Suppressor macrophage treated with lipopolysaccharide for 4 hours (primary cell): ENCODE measurements around the gene GARRE1.
"Not testable (repeated sequence)": the region's sequence is repeated elsewhere in the genome, so short reads cannot be mapped to it uniquely, and the experiment has no call there.

Experiments
- DNase-seq: peaks from one replicate; pipeline ENCODE4 v3.0.0-alpha.2; 2020

The GARRE1 gene, protein sequence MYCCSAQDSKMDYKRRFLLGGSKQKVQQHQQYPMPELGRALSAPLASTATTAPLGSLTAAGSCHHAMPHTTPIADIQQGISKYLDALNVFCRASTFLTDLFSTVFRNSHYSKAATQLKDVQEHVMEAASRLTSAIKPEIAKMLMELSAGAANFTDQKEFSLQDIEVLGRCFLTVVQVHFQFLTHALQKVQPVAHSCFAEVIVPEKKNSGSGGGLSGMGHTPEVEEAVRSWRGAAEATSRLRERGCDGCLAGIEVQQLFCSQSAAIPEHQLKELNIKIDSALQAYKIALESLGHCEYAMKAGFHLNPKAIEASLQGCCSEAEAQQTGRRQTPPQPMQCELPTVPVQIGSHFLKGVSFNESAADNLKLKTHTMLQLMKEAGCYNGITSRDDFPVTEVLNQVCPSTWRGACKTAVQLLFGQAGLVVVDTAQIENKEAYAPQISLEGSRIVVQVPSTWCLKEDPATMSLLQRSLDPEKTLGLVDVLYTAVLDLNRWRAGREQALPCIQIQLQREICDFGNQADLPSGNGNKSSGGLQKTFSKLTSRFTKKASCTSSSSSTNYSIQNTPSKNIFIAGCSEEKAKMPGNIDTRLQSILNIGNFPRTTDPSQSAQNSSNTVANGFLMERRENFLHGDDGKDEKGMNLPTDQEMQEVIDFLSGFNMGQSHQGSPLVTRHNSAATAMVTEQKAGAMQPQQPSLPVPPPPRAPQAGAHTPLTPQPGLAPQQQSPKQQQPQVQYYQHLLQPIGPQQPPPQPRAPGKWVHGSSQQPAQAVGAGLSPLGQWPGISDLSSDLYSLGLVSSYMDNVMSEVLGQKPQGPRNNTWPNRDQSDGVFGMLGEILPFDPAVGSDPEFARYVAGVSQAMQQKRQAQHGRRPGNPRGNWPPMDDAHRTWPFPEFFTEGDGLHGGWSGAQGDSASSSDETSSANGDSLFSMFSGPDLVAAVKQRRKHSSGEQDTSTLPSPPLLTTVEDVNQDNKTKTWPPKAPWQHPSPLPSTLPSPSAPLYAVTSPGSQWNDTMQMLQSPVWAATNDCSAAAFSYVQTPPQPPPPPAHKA (N-terminal part only)

DNA sequence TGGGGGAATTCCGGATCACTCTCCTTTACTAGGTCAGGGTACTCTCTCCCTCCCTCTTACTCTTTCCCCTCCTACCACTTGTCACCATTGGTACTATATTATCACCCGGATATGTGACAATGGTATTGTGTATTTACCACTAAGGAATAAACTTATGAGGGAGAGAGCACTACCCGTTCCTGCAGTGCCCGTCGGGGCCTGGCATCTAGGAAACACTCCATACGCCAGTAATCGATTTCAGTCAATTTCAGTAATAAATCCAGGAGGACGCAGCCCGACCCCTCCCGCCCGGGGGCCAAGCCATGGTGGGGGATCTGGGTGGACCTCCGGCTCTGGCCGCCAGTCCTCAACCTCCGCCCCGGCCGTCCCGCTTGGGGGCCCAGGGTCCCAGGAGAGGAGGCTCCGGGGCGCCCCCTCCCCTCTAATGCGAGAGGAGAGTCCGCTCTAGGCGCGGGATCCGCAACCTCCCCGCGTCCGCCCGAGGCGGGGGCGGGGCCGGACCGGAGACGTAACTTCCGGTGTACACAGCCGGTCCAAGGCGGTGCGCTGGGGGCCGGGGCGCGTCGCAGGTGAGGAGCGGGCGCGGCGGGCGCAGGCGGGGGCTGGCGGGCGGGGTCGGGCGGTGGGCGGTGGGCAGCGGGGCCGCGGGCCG lies at the start of gene GARRE1:
GARRE1 (plus strand) TSS at position 509 of the 652 bp plus-strand sequence. CDS start 45,920 bp downstream, outside the sequence.
- DNase-seq = peak; percentile 75

DNA sequence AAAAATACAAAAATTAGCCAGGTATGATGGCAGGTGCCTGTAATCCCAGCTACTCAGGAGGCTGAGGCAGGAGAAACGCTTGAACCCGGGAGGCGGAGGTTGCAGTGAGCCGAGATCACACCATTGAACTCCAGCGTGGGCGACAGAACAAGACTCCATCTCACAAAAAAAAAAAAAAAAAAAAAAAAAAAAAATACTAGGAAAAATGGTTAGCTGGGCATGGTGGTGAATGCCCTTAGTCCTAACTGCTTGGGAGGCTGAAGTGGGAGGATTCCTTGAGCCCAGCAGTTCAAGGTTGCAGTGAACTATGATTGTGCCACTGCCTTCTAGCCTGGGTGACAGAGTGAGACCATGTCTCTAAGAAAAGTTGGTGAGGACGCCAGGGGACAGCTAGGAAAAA lies 49.0 kb upstream of the GARRE1 start:
- DNase-seq = not testable (repeated sequence)

DNA sequence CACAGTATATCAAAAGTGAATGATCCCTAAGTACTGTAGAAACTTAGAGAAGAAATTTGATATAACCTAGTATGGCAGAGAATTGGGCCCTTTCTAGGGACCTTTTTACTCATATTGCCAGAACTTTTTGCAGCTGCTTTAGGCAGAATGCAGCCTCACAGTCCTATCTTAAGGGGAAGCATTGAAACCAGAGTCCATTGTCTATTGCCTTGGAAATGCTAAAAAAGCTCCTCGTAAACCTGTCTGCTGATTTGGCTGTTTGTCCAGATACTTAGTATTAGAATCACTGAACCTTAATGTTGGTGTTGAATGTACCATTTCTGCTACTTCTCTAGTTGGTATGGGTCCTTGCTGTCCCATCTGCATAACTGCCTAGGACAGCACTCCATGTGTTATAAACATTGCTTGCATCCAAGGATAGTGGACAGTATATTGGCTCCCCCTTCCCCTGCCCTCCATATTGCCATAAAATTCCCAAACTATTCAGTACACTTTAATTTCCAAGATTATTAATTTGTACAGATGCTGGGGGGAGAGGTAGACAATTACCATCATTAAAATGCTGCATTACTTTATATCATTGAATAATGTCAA lies 46.0 kb upstream of the GARRE1 start:
- DNase-seq = no peak

DNA sequence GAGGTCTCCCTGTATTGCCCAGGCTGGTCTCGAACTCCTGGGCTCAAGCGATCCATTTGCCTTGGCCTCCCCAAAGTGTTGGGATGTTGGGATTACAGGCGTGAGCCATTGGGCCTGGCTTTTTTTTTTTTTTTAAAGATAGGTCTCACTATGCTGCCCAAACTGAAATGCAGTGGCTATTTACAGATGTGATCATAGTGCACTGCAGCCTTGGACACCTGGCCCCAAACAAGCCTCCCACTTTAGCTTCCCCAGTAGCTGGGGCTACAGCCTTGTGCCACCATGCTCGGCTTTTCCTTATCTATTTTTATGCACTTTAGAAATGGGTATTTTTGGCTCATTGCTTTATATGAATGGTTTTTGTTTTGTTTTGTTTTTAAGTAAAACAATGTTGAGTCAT lies 44.6 kb upstream of the GARRE1 start:
- no peak for DNase-seq

DNA sequence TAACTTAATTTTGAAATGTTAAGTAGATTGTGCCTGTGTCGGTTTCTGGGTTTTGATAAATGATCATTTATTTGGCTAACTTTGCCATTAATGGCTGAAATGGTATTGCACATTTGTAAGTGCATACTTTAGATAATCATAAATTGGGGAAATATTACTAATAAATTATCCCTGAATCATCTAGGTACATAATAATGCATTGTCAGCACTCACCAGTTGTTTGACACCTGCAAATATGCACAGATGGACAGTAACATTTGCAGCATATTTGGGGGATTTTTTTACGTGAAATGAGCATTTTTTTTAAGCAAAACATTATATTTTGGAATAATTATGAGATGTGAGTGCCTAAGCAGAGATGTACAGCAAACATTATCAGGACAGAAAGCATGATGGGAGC lies 41.1 kb upstream of the GARRE1 start:
- no peak for DNase-seq

DNA sequence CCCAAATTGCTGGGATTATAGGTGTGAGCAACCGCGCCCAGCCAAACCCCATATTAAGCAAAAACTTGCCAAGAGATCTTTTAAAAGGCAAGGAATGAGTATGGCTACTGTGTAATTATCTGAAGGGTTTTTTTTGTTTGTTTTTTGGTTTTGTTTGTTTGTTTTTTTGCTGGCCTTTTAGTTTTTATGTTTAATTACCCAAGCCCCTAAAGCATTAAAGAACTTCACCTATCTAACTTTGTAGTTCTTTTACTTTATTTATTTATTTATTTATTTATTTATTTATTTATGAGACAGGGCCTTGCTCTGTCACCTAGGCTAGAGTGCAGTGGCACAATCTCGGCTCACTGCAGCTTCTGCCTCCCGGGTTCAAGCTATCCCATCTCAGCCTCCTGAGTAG lies 40.3 kb upstream of the GARRE1 start:
- DNase-seq = no peak

DNA sequence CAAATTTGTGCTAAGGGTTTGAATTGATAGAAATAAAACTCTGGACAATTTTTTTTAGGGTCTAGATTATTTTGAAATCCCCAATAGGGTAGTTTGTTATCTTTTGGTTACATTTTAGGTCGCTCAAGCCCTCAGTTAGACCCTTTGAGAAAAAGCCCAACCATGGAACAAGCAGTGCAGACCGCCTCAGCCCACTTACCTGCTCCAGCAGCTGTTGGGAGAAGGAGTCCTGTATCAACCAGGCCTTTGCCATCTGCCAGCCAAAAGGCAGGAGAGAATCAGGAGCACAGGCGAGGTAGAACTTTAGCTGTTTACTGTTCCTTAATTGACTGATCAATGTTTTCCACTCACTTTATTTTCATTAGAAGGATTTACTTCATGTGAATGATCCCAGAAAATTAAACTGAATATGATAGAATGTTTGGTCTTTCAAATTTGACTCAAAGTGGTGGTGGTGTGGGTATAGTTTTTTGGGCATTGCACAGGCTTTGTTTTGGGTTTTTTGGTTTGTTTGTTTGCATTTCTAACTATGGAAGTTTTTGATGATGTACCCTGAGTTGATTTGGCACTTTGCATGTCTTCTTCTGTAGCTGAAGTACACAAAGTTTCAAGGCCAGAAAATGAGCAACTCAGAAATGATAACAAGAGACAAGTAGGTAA lies 39.2 kb upstream of the GARRE1 start:
- no peak for DNase-seq

DNA sequence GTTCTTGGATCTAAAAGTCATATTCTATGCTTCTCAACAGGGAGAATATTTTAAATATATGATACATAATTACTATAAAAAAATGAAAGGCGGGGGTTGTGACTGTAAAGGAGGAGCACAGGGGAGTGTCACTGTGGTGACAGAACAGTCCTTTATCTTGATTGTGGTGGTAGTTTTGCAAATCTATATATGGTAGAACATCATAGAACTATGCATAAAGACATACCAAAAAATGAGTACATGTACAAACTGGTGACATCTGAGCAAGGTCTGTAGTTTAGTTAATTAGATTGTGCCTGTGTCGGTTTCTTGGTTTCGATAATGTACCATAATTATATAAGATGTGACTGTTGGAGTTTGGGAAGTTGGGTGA lies 38.7 kb upstream of the GARRE1 start:
- no peak for DNase-seq

DNA sequence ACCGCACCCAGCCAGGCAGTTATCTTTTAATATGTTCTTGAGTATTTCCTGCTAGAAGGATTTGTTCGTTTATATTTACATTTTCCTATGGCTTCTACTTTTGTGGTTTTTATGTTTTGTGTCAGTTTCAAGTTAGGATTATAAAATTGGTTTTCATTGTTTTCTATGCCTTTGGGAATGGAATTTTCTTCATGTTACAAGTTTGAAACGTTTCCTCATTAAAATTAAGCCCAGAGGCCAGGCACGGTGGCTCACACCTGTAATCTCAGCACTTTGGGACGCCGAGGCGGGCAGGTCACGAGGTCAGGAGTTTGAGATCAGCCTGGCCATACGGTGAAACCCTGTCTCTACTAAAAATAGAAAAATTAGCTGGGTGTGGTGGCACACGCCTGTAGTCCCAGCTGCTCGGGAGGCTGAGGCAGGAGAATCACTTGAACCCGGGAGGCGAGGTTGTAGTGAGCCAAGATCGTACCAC lies 37.6 kb upstream of the GARRE1 start:
- not testable (repeated sequence) for DNase-seq

DNA sequence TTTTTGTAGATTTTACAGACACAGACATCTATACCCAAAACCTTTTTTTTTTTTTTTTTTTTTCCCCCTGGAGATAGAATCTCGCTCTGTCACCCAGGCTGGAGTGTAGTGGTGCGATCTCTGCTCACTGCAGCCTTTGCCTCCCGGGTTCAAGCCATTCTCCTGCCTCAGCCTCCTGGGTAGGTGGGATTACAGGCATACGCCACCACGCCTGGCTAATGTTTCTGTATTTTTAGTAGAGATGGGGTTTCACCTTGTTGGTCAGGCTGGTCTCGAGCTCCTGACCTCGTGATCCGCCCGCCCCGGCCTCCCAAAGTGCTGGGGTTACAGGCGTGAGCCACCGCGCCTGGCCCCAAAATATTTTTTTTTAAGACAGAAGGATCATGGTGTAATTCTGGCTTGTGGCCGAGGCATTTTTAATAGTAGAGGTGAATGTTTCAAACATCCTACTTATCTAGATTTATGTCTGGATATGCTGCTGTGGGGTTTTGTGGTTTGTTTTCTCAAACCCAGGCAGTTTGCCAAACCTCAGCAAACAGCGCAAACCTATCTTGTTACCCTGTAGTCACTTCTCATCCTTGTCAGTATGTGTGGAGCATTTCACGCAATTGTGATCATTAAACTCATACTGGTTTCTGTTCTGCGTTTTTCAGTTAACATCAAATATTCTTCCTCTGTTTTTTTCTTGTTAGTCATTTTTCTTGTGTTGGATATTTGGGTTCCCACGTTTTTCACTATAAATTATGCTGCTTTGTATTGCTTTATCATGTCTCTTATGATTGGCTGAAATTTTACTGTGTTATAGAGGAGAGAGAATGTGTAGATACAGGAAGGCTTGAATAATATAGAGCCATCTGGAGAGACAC lies 36.2 kb upstream of the GARRE1 start:
- peak; percentile 29 for DNase-seq

DNA sequence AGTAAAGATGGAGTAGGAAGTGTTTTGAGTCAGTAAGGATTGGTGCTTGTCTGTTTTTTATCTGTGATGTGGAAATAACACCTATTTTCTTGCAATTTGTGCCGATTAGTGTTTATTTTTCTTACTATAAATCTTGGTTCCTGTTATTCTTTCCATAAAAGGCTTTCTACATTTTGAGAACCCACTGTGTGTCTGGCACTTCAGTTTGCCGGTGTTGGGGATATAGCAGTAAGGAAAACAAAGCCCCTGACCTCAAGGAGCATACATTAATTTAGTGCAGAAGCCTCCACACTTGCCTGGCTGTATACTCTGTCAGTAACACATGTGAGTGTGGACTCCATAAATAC lies 35.6 kb upstream of the GARRE1 start:
- DNase-seq = no peak

DNA sequence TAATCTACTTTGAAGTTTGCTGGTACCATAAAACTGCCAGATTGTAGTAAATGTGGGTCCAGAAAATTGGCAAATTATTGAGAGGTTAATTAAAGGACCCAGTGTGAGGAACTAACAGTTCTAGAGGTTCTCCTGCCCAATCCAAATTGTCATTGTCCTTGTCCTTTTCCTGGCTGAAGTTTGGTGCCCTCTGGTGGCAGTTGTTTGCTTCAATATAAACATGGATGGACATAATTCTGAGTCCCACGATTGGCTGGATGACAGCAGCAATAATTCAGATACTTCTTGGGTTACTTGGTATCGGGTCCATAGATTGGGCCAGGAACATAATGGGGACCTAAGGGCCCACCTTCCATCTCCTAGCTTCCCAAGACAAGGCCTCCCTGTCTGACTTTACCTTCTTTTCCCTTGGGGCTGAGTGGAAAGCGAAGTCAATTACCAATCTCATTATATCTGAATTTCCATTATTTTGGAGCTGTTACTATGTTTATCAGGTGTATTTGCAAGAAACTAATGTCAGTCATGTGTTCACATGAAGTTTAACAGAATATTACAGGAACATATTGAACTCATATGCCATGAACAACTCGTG lies 33.8 kb upstream of the GARRE1 start:
- DNase-seq = peak; percentile 82

DNA sequence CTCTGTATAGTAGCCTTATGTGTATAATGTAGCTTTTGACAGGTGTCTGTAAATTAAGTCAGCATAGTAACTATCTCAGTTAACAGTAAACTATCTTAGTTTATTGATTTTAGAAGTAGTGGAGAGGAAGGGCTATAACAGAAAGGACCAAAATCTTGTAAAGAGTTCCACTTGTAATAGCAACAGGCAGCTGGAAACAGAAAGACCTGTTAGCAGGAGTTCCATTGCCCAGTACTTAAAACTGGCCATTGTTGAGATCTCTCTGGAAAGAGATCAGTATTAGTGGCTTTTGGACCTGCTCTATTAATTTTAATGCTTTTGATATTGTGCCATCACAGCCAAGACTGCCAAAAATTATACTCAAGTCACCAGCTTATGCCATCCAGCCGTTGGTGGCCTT lies 32.0 kb upstream of the GARRE1 start:
- DNase-seq = no peak

DNA sequence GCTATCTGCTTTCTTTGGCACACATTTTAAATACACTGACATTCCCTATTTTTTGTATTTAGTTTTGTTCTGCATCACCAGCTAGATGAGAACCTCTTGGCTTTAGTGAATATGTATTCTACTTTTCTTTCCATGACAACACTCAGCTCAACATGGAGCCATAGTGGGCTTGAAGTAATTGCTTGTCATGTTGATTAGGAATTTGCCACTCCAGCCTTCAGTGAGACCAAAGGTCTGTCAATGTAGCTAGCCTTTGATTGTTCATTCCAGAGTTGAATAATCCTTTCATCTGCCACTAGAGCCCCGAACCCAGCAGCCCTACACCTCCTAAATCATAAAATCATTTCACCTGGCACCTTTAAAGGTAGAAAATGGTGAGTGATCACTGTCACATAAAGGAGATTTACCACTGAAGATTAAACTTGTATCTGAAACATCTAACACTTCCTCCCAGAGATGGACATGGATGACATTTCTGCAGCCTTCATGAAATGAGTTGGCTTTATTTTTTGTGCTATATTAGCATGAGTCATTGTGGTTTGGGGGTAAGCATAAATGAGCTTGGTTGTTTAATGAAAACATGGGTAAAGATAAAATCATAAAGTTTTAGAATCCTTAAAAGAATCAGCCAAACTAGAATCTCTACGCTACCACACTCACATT lies 29.2 kb upstream of the GARRE1 start:
- DNase-seq = no peak

DNA sequence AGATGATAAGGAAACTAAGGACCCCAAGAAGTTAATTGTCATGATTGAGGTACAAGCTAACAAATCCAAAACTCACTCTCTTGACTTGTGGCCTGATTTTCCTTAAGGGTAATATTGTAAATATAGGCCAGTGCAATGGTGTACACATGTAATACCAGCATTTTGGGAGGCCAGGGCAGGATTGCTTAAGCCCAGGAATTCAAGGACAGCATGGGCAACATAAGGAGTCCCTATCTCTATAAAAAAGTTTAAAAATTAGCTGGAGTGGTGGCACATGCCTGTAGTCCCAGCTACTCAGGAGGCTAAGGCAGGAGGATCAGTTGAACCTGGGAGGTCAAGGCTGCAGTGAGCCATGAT lies 28.7 kb upstream of the GARRE1 start:
- DNase-seq = no peak

DNA sequence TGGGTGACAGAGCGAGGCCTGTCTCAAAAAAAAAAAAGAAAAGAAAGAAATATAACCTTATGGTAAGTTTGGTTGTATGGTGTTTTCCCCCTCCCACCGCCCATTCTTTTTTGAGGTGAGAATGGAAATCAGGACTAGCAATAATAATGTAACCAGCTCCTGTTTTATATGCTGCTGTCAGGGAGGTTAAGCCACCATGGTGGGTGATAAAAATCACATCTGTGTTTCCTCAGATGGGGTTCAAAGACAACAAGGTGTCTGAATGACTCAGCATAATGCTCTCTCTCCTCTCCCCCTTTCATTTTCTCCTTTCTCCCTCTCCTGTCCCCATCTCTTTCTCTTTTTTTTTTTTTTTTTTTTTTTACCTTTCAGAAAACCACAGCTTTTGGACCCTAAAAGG lies 28.3 kb upstream of the GARRE1 start:
- DNase-seq = no peak

DNA sequence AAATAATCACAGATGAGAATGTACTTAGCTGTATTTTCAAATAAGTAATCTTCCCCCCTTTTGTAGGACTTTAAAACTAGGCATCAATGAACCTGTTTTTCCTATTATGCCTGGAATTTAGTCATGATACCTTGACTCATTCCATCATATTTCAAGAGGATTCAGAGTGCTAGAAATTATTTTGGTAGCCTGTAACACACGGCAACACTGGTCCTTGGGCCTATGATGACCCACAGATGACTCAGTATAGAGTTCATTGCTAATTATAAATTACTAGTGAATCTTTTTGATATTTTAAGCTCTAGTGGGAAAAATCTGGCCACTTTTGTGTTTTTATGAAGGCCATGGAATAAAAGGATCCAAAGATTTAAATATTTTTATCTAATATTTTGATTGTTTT lies 26.0 kb upstream of the GARRE1 start:
- no peak for DNase-seq

DNA sequence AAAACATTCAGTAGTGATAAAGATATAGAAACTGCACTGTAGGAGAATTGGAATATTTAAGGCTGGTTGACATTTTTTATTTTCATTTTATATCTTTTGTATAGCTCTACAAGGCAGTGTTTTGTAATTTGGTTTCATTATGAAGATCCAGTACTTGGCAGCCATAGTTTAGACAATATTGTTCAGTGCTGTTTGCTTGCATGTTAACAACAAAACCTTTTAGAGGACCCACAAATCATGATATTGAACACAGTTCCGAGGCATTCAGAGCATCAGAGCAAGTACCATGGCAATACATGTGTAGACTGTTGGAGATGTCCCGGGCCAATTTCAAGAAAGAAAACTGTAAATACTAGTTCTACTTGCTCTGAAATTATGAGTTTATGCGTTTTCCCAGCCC lies 25.6 kb upstream of the GARRE1 start:
- DNase-seq = no peak

DNA sequence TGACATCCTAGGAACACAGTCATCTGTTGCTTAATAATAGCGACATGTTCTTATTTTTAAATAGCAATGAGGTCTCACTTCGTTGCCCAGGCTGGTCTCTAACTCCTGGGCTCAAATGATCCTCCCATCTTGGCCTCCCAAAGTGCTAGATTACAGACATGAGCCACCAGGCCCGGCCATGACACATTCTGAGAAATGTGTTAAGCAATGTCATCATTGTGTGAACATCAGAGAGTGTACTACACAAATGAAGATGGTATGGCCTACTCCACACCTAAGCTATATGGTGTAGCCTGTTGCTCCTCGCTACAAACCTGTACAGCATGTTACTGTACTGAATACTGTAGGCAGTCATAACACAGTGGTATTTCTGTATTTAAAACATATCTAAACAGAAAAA lies 24.6 kb upstream of the GARRE1 start:
- DNase-seq = no peak

DNA sequence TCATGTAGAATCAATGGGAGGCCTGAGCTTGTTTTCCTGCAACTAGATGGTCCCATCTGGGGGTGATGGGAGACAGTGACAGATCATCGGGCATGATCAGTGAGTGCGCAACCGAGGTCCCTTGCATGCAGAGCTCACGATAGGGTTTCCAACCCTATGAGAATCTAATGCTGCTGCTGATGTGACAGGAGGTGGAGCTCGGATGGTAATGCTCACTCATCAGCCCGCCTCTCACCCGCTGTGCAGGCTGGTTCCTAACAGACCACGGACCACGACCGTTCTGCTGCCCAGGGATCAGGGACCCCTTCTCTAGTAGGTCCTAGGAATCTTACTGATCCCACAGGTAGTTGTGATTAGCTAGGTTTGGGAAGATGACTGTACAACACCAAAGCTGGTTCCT lies 23.5 kb upstream of the GARRE1 start:
- DNase-seq = no peak
